ENCODE measurements around the gene OCA2. TPM values are rescaled to one million over a fixed set of nuclear protein-coding genes. Genes with fewer than 3 reads are reported as not detected.

OCA2 gene
- total RNA-seq, 2 experiments from 2014 or later: not detected

- Mint-ChIP-seq H3K9me3 (peaks cover 24% of the 10 kb centered on the region), H3K4me1 (no peaks in the 10 kb centered on the region), H3K36me3 (ENCODE audit: low read depth) (no peaks in the 10 kb centered on the region), H3K27me3 (no peaks in the 10 kb centered on the region), H3K4me3 (no peak overlapping the region), H3K27ac (no peak overlapping the region)
- ChIA-PET POLR2A (no interaction called here), CTCF (no interaction called here)
- no peak for DNase-seq
Observed at GRCh38 chr15:27707257-27707656, 391.9 kb downstream of the OCA2 start.

- no peak overlapping the region for H3K4me3 Mint-ChIP-seq
Observed at GRCh38 chr15:27706300-27706699, 392.8 kb downstream of the OCA2 start.

GRCh38 chr15:27705056-27705455, 394.1 kb downstream of the OCA2 start:
- no peaks in the 10 kb centered on the region for H3K4me1 Mint-ChIP-seq
- H3K27ac Mint-ChIP-seq: no peak overlapping the region
- H3K27me3 Mint-ChIP-seq: no peaks in the 10 kb centered on the region
- no peak overlapping the region for H3K4me3 Mint-ChIP-seq
- DNase-seq: no peak
- H3K9me3 Mint-ChIP-seq: peaks cover 17% of the 10 kb centered on the region
- POLR2A ChIA-PET: no interaction called here
- CTCF ChIA-PET: no interaction called here
- no peaks in the 10 kb centered on the region for H3K36me3 Mint-ChIP-seq (ENCODE audit: low read depth)

More at GRCh38 chr15:27706300-27706699, 392.8 kb downstream of the OCA2 start:
- no peak overlapping the region for H3K27ac Mint-ChIP-seq
- H3K36me3 Mint-ChIP-seq (ENCODE audit: low read depth): no peaks in the 10 kb centered on the region
- no peaks in the 10 kb centered on the region for H3K27me3 Mint-ChIP-seq
- ChIA-PET POLR2A (no interaction called here), CTCF (no interaction called here)
- H3K9me3 Mint-ChIP-seq: peaks cover 18% of the 10 kb centered on the region
- no peak for DNase-seq
- no peaks in the 10 kb centered on the region for H3K4me1 Mint-ChIP-seq

Other genes with a start within 250 kb of the OCA2 start
- gene HERC2, start 222.9 kb upstream of the OCA2 start, total RNA-seq: 10 to 100 TPM; 47.8 to 48.2 TPM